CD4-positive, alpha-beta T cell (primary cell): ENCODE measurements around the gene NOTCH1. TPM values are rescaled to one million over a fixed set of nuclear protein-coding genes. Genes with fewer than 3 reads are reported as not detected.

Experiments used
- ATAC-seq: fragments of 200-7000 bp; cut with Tn5 transposase; one replicate; pipeline ENCODE4 v1.10.0; 2022; ENCODE audit warnings: mild to moderate bottlenecking; ENCODE audit not compliant: poor library complexity
- CTCF ChIA-PET: fragments of 350-600 bp; sonication (Branson Sonifier 250); formaldehyde crosslinking; loops from one replicate; lab custom pipeline; 2021; ENCODE audit warnings: antibody characterized with exemption, inconsistent platforms; lab: Charles Lee
- POLR2A ChIA-PET: fragments of 350-600 bp; sonication (Branson Sonifier 250); formaldehyde crosslinking; loops from one replicate; lab custom pipeline; 2021; ENCODE audit warnings: antibody characterized with exemption, inconsistent platforms; lab: Charles Lee
- DNase-seq, 14 experiments: peaks; one replicate each; pipeline ENCODE4 v3.0.0-alpha.2; 2013 to 2020; ENCODE audit warnings: mixed read lengths in 2 of 14
- H3K27ac ChIP-seq, 2 donors: one replicate each; pipeline versions ENCODE4 v1.5.1 to v1.7.0; 2013; ENCODE audit warnings: low read length in 2 of 2, low read depth in 1 of 2, mild to moderate bottlenecking in 1 of 2
- H3K27me3 ChIP-seq, 2 experiments: 1 replicate in 1 of 2; 2 replicates in 1 of 2; pipeline versions ENCODE4 v1.6.1 to v1.7.0; 2013; ENCODE audit warnings: low read length in 2 of 2, control low read depth in 1 of 2, mild to moderate bottlenecking in 1 of 2, moderate library complexity in 1 of 2; ENCODE audit not compliant: insufficient read depth in 2 of 2, control insufficient read depth in 1 of 2
- H3K36me3 ChIP-seq: one replicate; pipeline ENCODE4 v1.6.1; 2013; ENCODE audit warnings: low read length, control low read depth; ENCODE audit not compliant: insufficient read depth
- H3K4me1 ChIP-seq: one replicate; pipeline ENCODE4 v1.6.1; 2013; ENCODE audit warnings: low read length, control low read depth; ENCODE audit not compliant: insufficient read depth
- H3K4me3 ChIP-seq: one replicate; pipeline ENCODE4 v1.5.1; 2013; ENCODE audit warnings: mild to moderate bottlenecking, low read length, moderate library complexity
- H3K9me3 ChIP-seq, 2 experiments: 1 replicate in 1 of 2; 2 replicates in 1 of 2; pipeline versions ENCODE4 v1.6.1 to v1.7.0; 2013; ENCODE audit warnings: low read length in 2 of 2, mild to moderate bottlenecking in 2 of 2, control low read depth in 1 of 2, moderate library complexity in 1 of 2; ENCODE audit not compliant: control insufficient read depth in 1 of 2, insufficient read depth in 1 of 2
- H3K27ac Mint-ChIP-seq: one replicate; pipeline ENCODE4 v1.8.0; 2020; ENCODE audit warnings: mixed read lengths
- H3K27me3 Mint-ChIP-seq: one replicate; pipeline ENCODE4 v1.8.0; 2021; ENCODE audit warnings: mixed read lengths
- H3K36me3 Mint-ChIP-seq: one replicate; pipeline ENCODE4 v1.8.0; 2021; ENCODE audit warnings: low read depth, mixed read lengths
- H3K4me1 Mint-ChIP-seq: one replicate; pipeline ENCODE4 v1.8.0; 2021; ENCODE audit warnings: low read depth, mixed read lengths
- H3K4me3 Mint-ChIP-seq: one replicate; pipeline ENCODE4 v1.8.0; 2020; ENCODE audit warnings: mild to moderate bottlenecking, mixed read lengths
- H3K9me3 Mint-ChIP-seq: one replicate; pipeline ENCODE4 v1.8.0; 2020; ENCODE audit warnings: mixed read lengths
- CTCF ChIP-seq: fragments of 200-600 bp; IDR thresholded peaks from one replicate; pipeline ENCODE4 v1.8.0; 2022; ENCODE audit warnings: antibody characterized with exemption, mild to moderate bottlenecking
- intact Hi-C, 2 experiments: fragments of 100-400 bp; cut with DNase I in 1 of 2; cut with micrococcal nuclease in 1 of 2; formaldehyde crosslinking; loops; one replicate each; pipeline versions ENCODE4 v1.15.1 to v1.9.0; 2023 to 2025; cut with DNase I, micrococcal nuclease
- total RNA-seq, 174 experiments: library from RNA in 2 of 174; stranded (reverse) in 2 of 174; gene quantifications; one replicate each; pipeline ENCODE4 v1.2.3 and lab custom pipeline; 2021 to 2026

Gene NOTCH1
- total RNA-seq, 2 experiments from 2014 or later = 30.8 to 34.2 TPM

GRCh38 chr9:136537896-136538598, 7.8 kb downstream of the NOTCH1 start:
- no peak for TF ChIP-seq CTCF
- intact Hi-C loops = loop anchor here in 1 of 2 experiments (5.0 kb wide), 1 partner anchor 51 kb away; no protein-coding TSS in a partner anchor
- DNase-seq = no peak
- Mint-ChIP-seq H3K9me3 (no peaks in the 10 kb centered on the region), H3K4me1 (peaks cover 60% of the 10 kb centered on the region), H3K36me3 (no peaks in the 10 kb centered on the region), H3K4me3 (peak overlapping the region; percentile 52), H3K27me3 (no peaks in the 10 kb centered on the region), H3K27ac (peak overlapping the region; percentile 97)
- Histone ChIP-seq H3K9me3 (no peaks in the 10 kb centered on the region), H3K4me3 (peak overlapping the region; percentile 50), H3K27me3 (no peaks in the 10 kb centered on the region), H3K4me1 (peaks cover 94% of the 10 kb centered on the region), H3K27ac (peak overlapping the region; percentile 94), H3K36me3 (peaks cover 25% of the 10 kb centered on the region)
- no peak for ATAC-seq
- ChIA-PET CTCF (interaction anchor here (1.4 to 2.5 kb wide), 2 partner anchors 47 to 53 kb away, joined by 3 to 10 read pairs; no protein-coding TSS in a partner anchor), POLR2A (interaction anchor here (0.6 to 3.5 kb wide), 14 partner anchors 9 to 662 kb away, joined by 3 to 49 read pairs (median 6); partner anchors contain the start of genes DNLZ and TPRN)

- POLR2A ChIA-PET = interaction anchor here (2.9 to 3.5 kb wide), 2 partner anchors 9 to 10 kb away, joined by 15 to 49 read pairs; no protein-coding TSS in a partner anchor
- Histone ChIP-seq H3K4me3 (no peak overlapping the region), H3K9me3 (no peaks in the 10 kb centered on the region), H3K4me1 (peaks cover 95% of the 10 kb centered on the region), H3K27me3 (no peaks in the 10 kb centered on the region), H3K27ac (peak overlapping the region; percentile 46 to 94), H3K36me3 (peaks cover 20% of the 10 kb centered on the region)
- Mint-ChIP-seq H3K4me3 (peak overlapping the region; percentile 58), H3K27me3 (no peaks in the 10 kb centered on the region), H3K27ac (peak overlapping the region; percentile 97), H3K9me3 (no peaks in the 10 kb centered on the region), H3K4me1 (peaks cover 64% of the 10 kb centered on the region), H3K36me3 (no peaks in the 10 kb centered on the region)
- DNase-seq (no peak), ATAC-seq (no peak)
- CTCF ChIA-PET = no interaction called here
- TF ChIP-seq CTCF = no peak
- intact Hi-C loops = loop anchor here in 1 of 2 experiments (5.0 kb wide), 1 partner anchor 50 kb away; no protein-coding TSS in a partner anchor
Measured at GRCh38 chr9:136537411-136537810, 8.4 kb downstream of the NOTCH1 start.

GRCh38 chr9:136536721-136537241, 9.1 kb downstream of the NOTCH1 start:
- ATAC-seq = no peak
- Mint-ChIP-seq H3K4me3 (peak overlapping the region; percentile 58), H3K4me1 (peaks cover 69% of the 10 kb centered on the region), H3K36me3 (no peaks in the 10 kb centered on the region), H3K27me3 (no peaks in the 10 kb centered on the region), H3K27ac (peak overlapping the region; percentile 97), H3K9me3 (no peaks in the 10 kb centered on the region)
- intact Hi-C loops = loop anchor here in 1 of 2 experiments (5.0 kb wide), 1 partner anchor 49 kb away; no protein-coding TSS in a partner anchor
- Histone ChIP-seq H3K27me3 (no peaks in the 10 kb centered on the region), H3K4me3 (no peak overlapping the region), H3K36me3 (peaks cover 14% of the 10 kb centered on the region), H3K27ac (no peak overlapping the region), H3K9me3 (no peaks in the 10 kb centered on the region), H3K4me1 (peaks cover 97% of the 10 kb centered on the region)
- DNase-seq = no peak
- CTCF ChIA-PET = no interaction called here
- POLR2A ChIA-PET = interaction anchor here (1.1 kb wide), 1 partner anchor 8 kb away, joined by 3 read pairs; no protein-coding TSS in a partner anchor
- no peak for TF ChIP-seq CTCF
